IMR-90 (cell line): ENCODE results near the gene URM1. TPM values are rescaled to one million over a fixed set of nuclear protein-coding genes. Genes with fewer than 3 reads are reported as not detected.

Experiments
- ATAC-seq: fragments of 200-7000 bp; cut with Tn5 transposase; 2 replicates; pipeline ENCODE4 v1.9.1; 2020; ENCODE audit warnings: low read depth, mild to moderate bottlenecking, moderate library complexity
- BruUV-seq: library from RNA; stranded (reverse); fragments of 400-500 nt; replicated peaks from 2 replicates; lab custom pipeline; 2021; lab: Mats Ljungman, UMichigan
- CTCF ChIA-PET: fragments of 300-600 bp; formaldehyde crosslinking; extraction: SDS; loops from one replicate; lab custom pipeline; 2021; ENCODE audit warnings: antibody characterized with exemption; lab: Yijun Ruan, JAX
- POLR2A ChIA-PET: fragments of 300-600 bp; sonication (Branson Sonifier 250); formaldehyde crosslinking; loops from one replicate; lab custom pipeline; 2022; ENCODE audit warnings: antibody characterized with exemption; ENCODE audit not compliant: unreplicated experiment; lab: Charles Lee
- DNase-seq: peaks from one replicate; pipeline ENCODE4 v3.0.0; 2013
- H2AFZ ChIP-seq: replicated peaks from 2 replicates; pipeline ENCODE3; 2013; ENCODE audit warnings: low read length, mild to moderate bottlenecking; ENCODE audit not compliant: poor library complexity
- H2AK5ac ChIP-seq: 2 replicates; pipeline ENCODE4 v1.6.1; 2013; ENCODE audit warnings: low read depth, low read length, inconsistent platforms
- H2AK9ac ChIP-seq: replicated peaks from 2 replicates; pipeline ENCODE3; 2013; ENCODE audit warnings: mild to moderate bottlenecking, low read depth, low read length, moderate library complexity; ENCODE audit not compliant: poor library complexity
- H2BK120ac ChIP-seq: 2 replicates; pipeline ENCODE4 v1.6.1; 2013; ENCODE audit warnings: low read depth, low read length, inconsistent platforms
- H2BK15ac ChIP-seq: 3 replicates; pipeline ENCODE4 v1.6.1; 2013; ENCODE audit warnings: low read depth, low read length, inconsistent platforms
- H2BK20ac ChIP-seq: 2 replicates; pipeline ENCODE4 v1.6.1; 2013; ENCODE audit warnings: low read depth, mild to moderate bottlenecking, inconsistent platforms, low read length, moderate library complexity
- H2BK5ac ChIP-seq: 2 replicates; pipeline ENCODE4 v1.6.1; 2013; ENCODE audit warnings: mild to moderate bottlenecking, low read depth, low read length, inconsistent platforms; ENCODE audit not compliant: poor library complexity, severe bottlenecking
- H3K14ac ChIP-seq: replicated peaks from 2 replicates; pipeline ENCODE4 v1.6.1; 2013; ENCODE audit warnings: low read depth, low read length, inconsistent platforms
- H3K18ac ChIP-seq: 2 replicates; pipeline ENCODE4 v1.6.1; 2013; ENCODE audit warnings: low read depth, low read length, control low read depth
- H3K23ac ChIP-seq: 2 replicates; pipeline ENCODE4 v1.6.1; 2013; ENCODE audit warnings: low read depth, low read length, inconsistent platforms
- H3K27ac ChIP-seq: 2 replicates; pipeline ENCODE4 v1.5.1; 2013; ENCODE audit warnings: mild to moderate bottlenecking, control low read depth, low read length; ENCODE audit not compliant: insufficient read depth
- H3K27me3 ChIP-seq: 2 replicates; pipeline ENCODE4 v1.6.1; 2013; ENCODE audit warnings: low read length; ENCODE audit not compliant: control insufficient read depth, insufficient read depth
- H3K36me3 ChIP-seq: 2 replicates; pipeline ENCODE4 v1.6.1; 2013; ENCODE audit warnings: low read length, mixed read lengths; ENCODE audit not compliant: control insufficient read depth, insufficient read depth
- H3K4ac ChIP-seq: 2 replicates; pipeline ENCODE4 v1.6.1; 2013; ENCODE audit warnings: low read depth, low read length, inconsistent platforms
- H3K4me1 ChIP-seq: 2 replicates; pipeline ENCODE4 v1.6.1; 2013; ENCODE audit warnings: low read length, mixed read lengths; ENCODE audit not compliant: control insufficient read depth, insufficient read depth
- H3K4me2 ChIP-seq: 2 replicates; pipeline ENCODE4 v1.6.1; 2013; ENCODE audit warnings: low read depth, mild to moderate bottlenecking, control low read depth, low read length, moderate library complexity
- H3K4me3 ChIP-seq: 2 replicates; pipeline ENCODE4 v1.5.1; 2013; ENCODE audit warnings: low read depth, mild to moderate bottlenecking, control low read depth, low read length, moderate library complexity; ENCODE audit not compliant: insufficient read depth
- H3K56ac ChIP-seq: 2 replicates; pipeline ENCODE4 v1.6.1; 2013; ENCODE audit warnings: low read length, inconsistent platforms; ENCODE audit not compliant: insufficient read depth; ENCODE audit errors: extremely low read depth
- H3K79me1 ChIP-seq, 2 experiments: 2 replicates each; pipeline ENCODE4 v1.6.1; 2013; ENCODE audit warnings: low read length in 2 of 2, inconsistent platforms in 1 of 2, low read depth in 1 of 2
- H3K9ac ChIP-seq: 2 replicates; pipeline ENCODE4 v1.6.1; 2013; ENCODE audit warnings: low read depth, low read length, control low read depth
- H3K9me1 ChIP-seq: 2 replicates; pipeline ENCODE4 v1.6.1; 2013; ENCODE audit warnings: low read length, inconsistent platforms; ENCODE audit not compliant: insufficient read depth
- H3K9me3 ChIP-seq: 2 replicates; pipeline ENCODE4 v1.6.1; 2013; ENCODE audit warnings: low read length; ENCODE audit not compliant: control insufficient read depth, insufficient read depth
- H4K20me1 ChIP-seq: 2 replicates; pipeline ENCODE4 v1.6.1; 2013; ENCODE audit warnings: low read length, inconsistent platforms; ENCODE audit not compliant: insufficient read depth
- H4K5ac ChIP-seq: 2 replicates; pipeline ENCODE4 v1.6.1; 2013; ENCODE audit warnings: mild to moderate bottlenecking, low read depth, low read length, control low read depth
- H4K8ac ChIP-seq, 2 experiments: 2 replicates each; pipeline ENCODE4 v1.6.1; 2013; ENCODE audit warnings: low read depth in 2 of 2, low read length in 2 of 2, control low read depth in 1 of 2, inconsistent platforms in 1 of 2
- H4K91ac ChIP-seq: 2 replicates; pipeline ENCODE4 v1.6.1; 2013; ENCODE audit warnings: low read depth, low read length, inconsistent platforms; ENCODE audit not compliant: insufficient read depth
- BHLHE40 ChIP-seq: fragments of 150-350 bp; IDR thresholded peaks from 2 replicates; pipeline ENCODE4 v1.6.1; 2016; ENCODE audit warnings: mild to moderate bottlenecking, low read depth, low read length
- CEBPB ChIP-seq: IDR thresholded peaks from 2 replicates; pipeline ENCODE4 v1.6.1; 2012; ENCODE audit warnings: low read depth, low read length, improper control_type of control experiment
- CHD1 ChIP-seq: IDR thresholded peaks from 2 replicates; pipeline ENCODE4 v1.6.1; 2012; ENCODE audit warnings: low read depth, low read length, improper control_type of control experiment
- CTCF ChIP-seq: conservative IDR thresholded peaks from 2 replicates; pipeline ENCODE4 v1.5.1; 2012; ENCODE audit warnings: mild to moderate bottlenecking, low read depth, low read length, improper control_type of control experiment
- FOS ChIP-seq: fragments of 150-350 bp; IDR thresholded peaks from 2 replicates; pipeline ENCODE4 v1.6.1; 2016; ENCODE audit warnings: low read depth, low read length
- MAFK ChIP-seq: IDR thresholded peaks from 2 replicates; pipeline ENCODE4 v1.6.1; 2012; ENCODE audit warnings: low read depth, low read length, improper control_type of control experiment
- MAZ ChIP-seq: IDR thresholded peaks from 2 replicates; pipeline ENCODE4 v1.6.1; 2012; ENCODE audit warnings: low read depth, mild to moderate bottlenecking, low read length, improper control_type of control experiment, moderate library complexity, borderline replicate concordance
- MXI1 ChIP-seq: IDR thresholded peaks from 2 replicates; pipeline ENCODE4 v1.6.1; 2012; ENCODE audit warnings: low read depth, mild to moderate bottlenecking, low read length, moderate library complexity, borderline replicate concordance
- NFE2L2 ChIP-seq: fragments of 150-350 bp; IDR thresholded peaks from 2 replicates; pipeline ENCODE4 v1.6.1; 2016; ENCODE audit warnings: low read depth, mild to moderate bottlenecking, low read length
- POLR2A ChIP-seq: IDR thresholded peaks from 2 replicates; pipeline ENCODE4 v1.6.1; 2012; ENCODE audit warnings: mild to moderate bottlenecking, low read depth, low read length
- RAD21 ChIP-seq: IDR thresholded peaks from 2 replicates; pipeline ENCODE4 v1.6.1; 2012; ENCODE audit warnings: low read length, improper control_type of control experiment
- RCOR1 ChIP-seq: IDR thresholded peaks from 2 replicates; pipeline ENCODE4 v1.6.1; 2012; ENCODE audit warnings: mild to moderate bottlenecking, low read length, improper control_type of control experiment; ENCODE audit not compliant: insufficient replicate concordance
- RFX5 ChIP-seq: IDR thresholded peaks from 2 replicates; pipeline ENCODE4 v1.8.0; 2012; ENCODE audit warnings: low read depth, mild to moderate bottlenecking, low read length, moderate library complexity
- SMC3 ChIP-seq: fragments of 150-350 bp; IDR thresholded peaks from 2 replicates; pipeline ENCODE4 v1.6.1; 2016; ENCODE audit warnings: low read depth, mild to moderate bottlenecking, antibody characterized with exemption, low read length, moderate library complexity
- USF2 ChIP-seq: fragments of 150-350 bp; IDR thresholded peaks from 2 replicates; pipeline ENCODE4 v1.6.1; 2017; ENCODE audit warnings: mild to moderate bottlenecking, antibody characterized with exemption, low read length, low read depth
- WGBS, 2 experiments: methylation state at CpG; one replicate each; pipeline versions ENCODE4 v1.1.5 to v1.1.7; 2013; ENCODE audit warnings: missing lambda C conversion rate in 2 of 2; ENCODE audit not compliant: insufficient read length in 1 of 2; ENCODE audit errors: extremely low coverage in 2 of 2; 5-methylcytosine and 5-hydroxymethylcytosine counted together
- dilution Hi-C: fragments of 300-500 bp; cut with HindIII; formaldehyde crosslinking; loops from one replicate; pipeline ENCODE4 v1.14.3; 2018; ENCODE audit warnings: low sequenced_read_pairs; ENCODE audit not compliant: unreplicated experiment
- in situ Hi-C: fragments of 300-500 bp; cut with MboI; formaldehyde crosslinking; loops from 3 replicates; pipeline ENCODE4 v1.14.3; 2019; ENCODE audit warnings: low sequenced_read_pairs, inconsistent platforms, mixed read lengths
- intact Hi-C: fragments of 100-400 bp; cut with micrococcal nuclease; formaldehyde crosslinking; loops from 2 replicates; pipeline ENCODE4 v1.10.0; 2022
- polyA plus RNA-seq, 3 experiments: library from polyadenylated mRNA; depleted of rRNA; stranded (reverse); fragments of >200 nt; gene quantifications; 2 replicates each; pipeline ENCODE4 v1.2.3, GENCODE V29; 2012; ENCODE audit warnings: low replicate concordance in 1 of 3
- total RNA-seq: library from RNA; depleted of rRNA; stranded (reverse); fragments of >200 nt; gene quantifications from 2 replicates; pipeline ENCODE4 v1.2.3, GENCODE V29; 2012
- TF ChIP-seq, protein P1 (sequence below): fragments of 150-350 bp; IDR thresholded peaks from 2 replicates; pipeline ENCODE4 v1.6.1; 2016; ENCODE audit warnings: low read depth, mild to moderate bottlenecking, low read length, moderate library complexity, borderline replicate concordance

The URM1 gene
- total and polyA plus RNA-seq, 2 of the 4 experiments (the other 2 are of a cell fraction): 33.2 to 66.9 TPM

DNA sequence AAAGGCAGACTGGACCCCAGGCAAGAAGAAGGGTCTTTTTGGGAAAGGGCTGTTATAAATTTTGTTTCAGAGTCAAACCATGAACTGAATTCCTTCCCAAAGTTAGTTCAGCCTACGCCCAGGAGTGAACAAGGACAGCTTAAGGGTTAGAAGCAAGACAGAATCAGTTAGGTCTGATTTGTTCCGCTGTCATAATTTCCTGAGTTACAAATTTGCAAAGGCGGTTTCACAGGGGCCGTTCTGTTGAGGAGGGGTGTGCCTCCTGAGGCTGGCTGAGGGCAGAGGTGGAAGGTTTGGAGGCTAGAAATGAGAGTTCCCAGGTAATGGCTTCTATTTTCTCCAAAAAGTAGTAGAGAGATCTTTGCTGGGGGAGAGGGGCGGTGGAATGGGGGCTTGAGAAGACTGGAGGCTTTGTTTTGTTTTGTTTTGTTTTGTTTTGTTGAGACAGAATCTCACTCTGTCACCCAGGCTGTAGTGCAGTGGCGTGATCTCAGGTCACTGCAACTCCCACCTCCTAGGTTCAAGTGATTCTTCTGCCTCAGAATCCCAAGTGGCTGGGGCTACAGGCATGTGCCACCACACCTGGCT is 45.4 kb downstream of the URM1 start:
- Histone ChIP-seq H3K4ac (no peak overlapping the region), H3K27ac (no peak overlapping the region), H3K4me3 (no peak overlapping the region), H3K23ac (no peak overlapping the region), H3K79me1 (peaks cover 0 to 8% of the 10 kb centered on the region in 2 experiments; a peak in 3 of 4 replicates), H2BK15ac (no peak overlapping the region), H4K5ac (no peak overlapping the region), H3K27me3 (peaks cover 23% of the 10 kb centered on the region), H2BK20ac (no peak overlapping the region), H4K8ac (no peak overlapping the region), H3K4me1 (peaks cover 5% of the 10 kb centered on the region), H2AK9ac (no peak overlapping the region), H2AFZ (no peak overlapping the region), H4K91ac (no peak overlapping the region), H3K56ac (no peak overlapping the region), H3K18ac (no peak overlapping the region), H2AK5ac (no peak overlapping the region), H2BK5ac (no peak overlapping the region), H3K14ac (no peak overlapping the region), H4K20me1 (no peaks in the 10 kb centered on the region), H2BK120ac (no peak overlapping the region), H3K4me2 (no peak overlapping the region), H3K9me3 (no peaks in the 10 kb centered on the region), H3K36me3 (no peaks in the 10 kb centered on the region), H3K9me1 (no peaks in the 10 kb centered on the region), H3K9ac (no peak overlapping the region)
- in situ Hi-C loops: no loop called here
- no TSS peak for BruUV-seq
- POLR2A ChIA-PET: no interaction called here
- DNase-seq (no peak), ATAC-seq (no peak)
- CTCF ChIA-PET: no interaction called here
- dilution Hi-C loops: no loop called here
- no peak for TF ChIP-seq MAZ
- TF ChIP-seq, protein P1, sequence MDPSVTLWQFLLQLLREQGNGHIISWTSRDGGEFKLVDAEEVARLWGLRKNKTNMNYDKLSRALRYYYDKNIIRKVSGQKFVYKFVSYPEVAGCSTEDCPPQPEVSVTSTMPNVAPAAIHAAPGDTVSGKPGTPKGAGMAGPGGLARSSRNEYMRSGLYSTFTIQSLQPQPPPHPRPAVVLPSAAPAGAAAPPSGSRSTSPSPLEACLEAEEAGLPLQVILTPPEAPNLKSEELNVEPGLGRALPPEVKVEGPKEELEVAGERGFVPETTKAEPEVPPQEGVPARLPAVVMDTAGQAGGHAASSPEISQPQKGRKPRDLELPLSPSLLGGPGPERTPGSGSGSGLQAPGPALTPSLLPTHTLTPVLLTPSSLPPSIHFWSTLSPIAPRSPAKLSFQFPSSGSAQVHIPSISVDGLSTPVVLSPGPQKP: no peak
- no peak for TF ChIP-seq NFE2L2
- TF ChIP-seq RCOR1: no peak
- no peak for TF ChIP-seq MXI1
- no peak for TF ChIP-seq RAD21
- TF ChIP-seq CHD1: no peak
- TF ChIP-seq MAFK: no peak
- TF ChIP-seq CTCF: no peak
- no peak for TF ChIP-seq BHLHE40
- TF ChIP-seq FOS: no peak
- no peak for TF ChIP-seq USF2
- no peak for TF ChIP-seq RFX5
- no peak for TF ChIP-seq SMC3
- no peak for TF ChIP-seq CEBPB
- no peak for TF ChIP-seq POLR2A
- WGBS, 2 experiments: no CpG with 5 or more reads among the region's 6 CpGs
- intact Hi-C loops: no loop called here
